ENCODE results near the gene CADPS. TPM values are rescaled to one million over a fixed set of nuclear protein-coding genes. Genes with fewer than 3 reads are reported as not detected.

The CADPS gene
- total RNA-seq, 1 donor from 2014 or later: 2.7 TPM

GRCh38 chr3:62815981-62816380 lies 59.2 kb downstream of the CADPS start:
- no peak for DNase-seq

GRCh38 chr3:62812631-62813030 lies 62.6 kb downstream of the CADPS start:
- H3K36me3 ChIP-seq: no peaks in the 10 kb centered on the region
- H3K27ac ChIP-seq: no peak overlapping the region
- TF ChIP-seq CTCF (IDR thresholded peaks at IDR 0.05): no peak
- intact Hi-C loops (cut with DNase I): no loop called here
- ATAC-seq (no peak), DNase-seq (no peak)
- H3K27me3 ChIP-seq (ENCODE audit: low read depth): no peaks in the 10 kb centered on the region
- H3K4me3 ChIP-seq: no peak overlapping the region
- H3K4me1 ChIP-seq: no peaks in the 10 kb centered on the region
- no peaks in the 10 kb centered on the region for H3K9me3 ChIP-seq

More at GRCh38 chr3:62815981-62816380, 59.2 kb downstream of the CADPS start:
- Histone ChIP-seq H3K4me3 (no peak overlapping the region), H3K27ac (no peak overlapping the region), H3K4me1 (no peaks in the 10 kb centered on the region), H3K9me3 (no peaks in the 10 kb centered on the region), H3K27me3 (ENCODE audit: low read depth) (no peaks in the 10 kb centered on the region), H3K36me3 (no peaks in the 10 kb centered on the region)
- no peak for ATAC-seq
- intact Hi-C loops (cut with DNase I): no loop called here
- TF ChIP-seq CTCF (IDR thresholded peaks at IDR 0.05): no peak

GRCh38 chr3:62811119-62811518 lies 64.1 kb downstream of the CADPS start:
- no peaks in the 10 kb centered on the region for H3K27me3 ChIP-seq (ENCODE audit: low read depth)
- intact Hi-C loops (cut with DNase I): no loop called here
- TF ChIP-seq CTCF (IDR thresholded peaks at IDR 0.05): no peak
- no peak overlapping the region for H3K27ac ChIP-seq
- H3K4me3 ChIP-seq: no peak overlapping the region
- no peaks in the 10 kb centered on the region for H3K4me1 ChIP-seq
- H3K36me3 ChIP-seq: no peaks in the 10 kb centered on the region
- DNase-seq (no peak), ATAC-seq (no peak)
- H3K9me3 ChIP-seq: no peaks in the 10 kb centered on the region

- H3K4me3 ChIP-seq: no peak overlapping the region
- H3K27ac ChIP-seq: no peak overlapping the region
- no peaks in the 10 kb centered on the region for H3K36me3 ChIP-seq
- DNase-seq (no peak), ATAC-seq (no peak)
- H3K27me3 ChIP-seq (ENCODE audit: low read depth): no peaks in the 10 kb centered on the region
- TF ChIP-seq CTCF (IDR thresholded peaks at IDR 0.05): no peak
- no peaks in the 10 kb centered on the region for H3K4me1 ChIP-seq
- no peaks in the 10 kb centered on the region for H3K9me3 ChIP-seq
- intact Hi-C loops (cut with DNase I): no loop called here
These were observed 65.8 kb downstream of the CADPS start for GRCh38 chr3:62809369-62809768.

- H3K27me3 ChIP-seq (ENCODE audit: low read depth): no peaks in the 10 kb centered on the region
- DNase-seq (no peak), ATAC-seq (no peak)
- H3K4me1 ChIP-seq: no peaks in the 10 kb centered on the region
- no peaks in the 10 kb centered on the region for H3K9me3 ChIP-seq
- TF ChIP-seq CTCF (IDR thresholded peaks at IDR 0.05): no peak
- H3K4me3 ChIP-seq: no peak overlapping the region
- H3K27ac ChIP-seq: no peak overlapping the region
- intact Hi-C loops (cut with DNase I): no loop called here
- no peaks in the 10 kb centered on the region for H3K36me3 ChIP-seq
These were observed 69.5 kb downstream of the CADPS start for GRCh38 chr3:62805580-62806277.
